Transverse colon (tissue), 4 donors: ENCODE measurements around the gene ZBTB16. TPM values are rescaled to one million over a fixed set of nuclear protein-coding genes. Genes with fewer than 3 reads are reported as not detected.
A peak's percentile ranks its signal among the peaks of the same experiment; 100 is the strongest.

Source experiments
- DNase-seq: peaks from one replicate; pipeline ENCODE4 v3.0.0-alpha.2; 2019
- H3K27ac ChIP-seq, 4 donors: fragments of 200-600 bp; sonication (generic); 2 replicates each; pipeline ENCODE4 v1.5.1; 2016 to 2018; ENCODE audit warnings: inconsistent platforms in 4 of 4
- H3K27me3 ChIP-seq: fragments of 200-600 bp; sonication (generic); 2 replicates; pipeline ENCODE4 v1.5.1; 2017; ENCODE audit warnings: inconsistent platforms
- H3K36me3 ChIP-seq, 4 donors: fragments of 200-600 bp; sonication (generic); 2 replicates each; pipeline ENCODE4 v1.5.1; 2017 to 2019; ENCODE audit warnings: inconsistent platforms in 4 of 4
- H3K4me1 ChIP-seq, 4 donors: fragments of 200-600 bp; sonication (generic); 2 replicates each; pipeline ENCODE4 v1.5.1; 2017 to 2020; ENCODE audit warnings: inconsistent platforms in 4 of 4
- H3K4me3 ChIP-seq, 4 donors: fragments of 200-600 bp; sonication (generic); 1 replicate in 1 of 4; 2 replicates in 3 of 4; pipeline versions ENCODE4 v1.5.1 to v1.6.1; 2017 to 2019; ENCODE audit warnings: inconsistent platforms in 4 of 4
- H3K9me3 ChIP-seq, 2 donors: fragments of 200-600 bp; sonication (generic); 2 replicates each; pipeline ENCODE4 v1.5.1; 2017 to 2019; ENCODE audit warnings: inconsistent platforms in 2 of 2
- CTCF ChIP-seq, 5 experiments: fragments of 200-600 bp in 3 of 5; fragments of 450-650 bp in 2 of 5; sonication (generic) in 3 of 5; IDR thresholded peaks; 1 replicate in 2 of 5; 2 replicates in 3 of 5; pipeline ENCODE4 v1.5.1; 2016 to 2017; ENCODE audit warnings: antibody characterized with exemption in 5 of 5, inconsistent platforms in 3 of 5, mild to moderate bottlenecking in 2 of 5, moderate library complexity in 1 of 5
- EP300 ChIP-seq: sonication (generic); formaldehyde crosslinking; IDR thresholded peaks from one replicate; pipeline ENCODE4 v1.6.1; 2017; ENCODE audit warnings: antibody characterized with exemption, low read depth
- POLR2A ChIP-seq: fragments of 450-650 bp; IDR thresholded peaks from one replicate; pipeline ENCODE4 v1.6.1; 2016; ENCODE audit warnings: antibody characterized with exemption, mild to moderate bottlenecking, moderate library complexity
- POLR2AphosphoS5 ChIP-seq, 3 donors: sonication (generic); formaldehyde crosslinking; IDR thresholded peaks; one replicate each; pipeline ENCODE4 v1.6.1; 2016; ENCODE audit warnings: antibody characterized with exemption in 3 of 3
- WGBS, 2 donors: methylation state at CpG; one replicate each; pipeline ENCODE4 v1.1.5; 2018; ENCODE audit warnings: low coverage in 1 of 2; 5-methylcytosine and 5-hydroxymethylcytosine counted together
- in situ Hi-C, 4 donors: fragments of 200-750 bp; cut with MboI; loops; one replicate each; pipeline versions ENCODE4 v1.15.0 to v1.15.1; 2017; ENCODE audit warnings: low sequenced_read_pairs in 3 of 4, low pct_ligation_motif_present in 1 of 4, low pct_unique_long_range_greater_than_20kb in 1 of 4
- intact Hi-C: fragments of 100-400 bp; cut with DNase I; formaldehyde crosslinking; loops from one replicate; pipeline ENCODE4 v1.15.1; 2023; ENCODE audit warnings: low total_unique reads
- total RNA-seq, 4 donors: library from RNA; depleted of rRNA; stranded (reverse); fragments of >200 nt; gene quantifications; one replicate each; pipeline ENCODE4 v1.1.0, GENCODE V29; 2016

The ZBTB16 gene
- total RNA-seq, 4 donors from 2014 or later: 108 to 271 (median 155) TPM

DNA sequence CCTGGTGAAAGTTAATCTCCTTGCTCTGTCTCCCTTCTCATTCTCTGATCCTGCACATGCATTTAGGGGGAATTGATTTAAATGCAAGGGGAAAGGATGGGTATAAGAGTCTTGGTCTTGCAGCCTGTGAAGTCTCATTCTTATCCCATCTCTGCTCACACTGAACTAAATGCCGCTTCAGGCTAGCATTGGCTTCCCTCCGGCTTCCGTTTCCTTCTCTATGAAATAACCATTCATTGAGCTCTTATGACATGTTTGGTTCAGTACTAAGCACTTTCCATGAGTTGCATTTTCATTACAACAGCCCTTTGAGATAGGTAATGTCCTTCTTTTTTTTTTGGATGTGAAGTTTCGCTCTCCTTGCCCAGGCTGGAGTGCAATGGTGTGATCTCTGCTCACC lies 5.6 kb downstream of the ZBTB16 start:
- TF ChIP-seq POLR2A (no peak), EP300 (no peak), CTCF (IDR thresholded peaks at IDR 0.05) (no peak), POLR2AphosphoS5 (IDR thresholded peaks at IDR 0.05) (no peak)
- intact Hi-C loops: loop anchor here (1.0 kb wide), 1 partner anchor 29 kb away; no protein-coding TSS in a partner anchor

DNA sequence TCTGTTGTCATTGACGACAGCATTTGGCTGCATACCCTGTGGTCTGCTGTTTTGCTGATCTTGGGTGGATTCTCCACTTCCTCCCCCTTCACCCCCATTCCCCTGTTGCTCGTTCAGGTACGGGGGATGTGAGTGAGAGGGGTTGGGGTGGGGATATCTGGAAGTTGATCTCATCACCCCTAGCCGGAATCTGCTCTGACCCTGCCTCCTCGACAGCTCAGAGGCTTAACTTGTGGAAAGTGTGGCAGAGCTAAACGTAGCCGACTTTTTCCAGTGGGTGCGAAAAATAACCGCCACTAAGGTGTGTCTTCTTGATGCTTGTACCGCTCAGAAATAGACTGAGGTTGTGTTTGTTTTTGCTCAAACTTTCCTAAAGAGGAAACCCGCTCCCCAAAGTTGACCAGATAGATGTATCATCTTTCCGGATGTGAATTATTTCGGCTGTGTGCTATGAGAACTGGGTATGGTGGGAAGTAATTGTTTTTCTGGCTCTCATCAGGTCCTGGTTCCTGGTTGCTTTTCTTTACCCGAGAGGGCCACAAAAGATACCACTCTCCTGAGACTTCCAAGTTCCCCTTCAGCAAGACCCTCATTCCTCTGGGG lies 6.6 kb downstream of the ZBTB16 start:
- H3K27ac ChIP-seq: no peak overlapping the region
- H3K9me3 ChIP-seq: no peaks in the 10 kb centered on the region
- no peak for DNase-seq
- H3K27me3 ChIP-seq: no peaks in the 10 kb centered on the region
- H3K4me3 ChIP-seq: peak overlapping the region in 1 of 4 donors; percentile 36
- 82 to 94% methylated on average over 12 to 14 of the region's 14 CpGs for WGBS, 2 donors
- H3K36me3 ChIP-seq: peaks cover 0 to 44% (median 18%) of the 10 kb centered on the region in 4 donors
- peaks cover 0 to 40% (median 36%) of the 10 kb centered on the region in 4 donors for H3K4me1 ChIP-seq
- TF ChIP-seq POLR2AphosphoS5 (IDR thresholded peaks at IDR 0.05): no peak
- no peak for TF ChIP-seq EP300
- in situ Hi-C loops (loop anchor here in 2 of 4 donors (10.0 kb wide), 1 partner anchor 119 kb away; no protein-coding TSS in a partner anchor), intact Hi-C loops (no loop called here)

More for the DNA sequence above, 5.6 kb downstream of the ZBTB16 start:
- Histone ChIP-seq H3K27me3 (no peaks in the 10 kb centered on the region), H3K4me1 (peaks cover 0 to 38% (median 34%) of the 10 kb centered on the region in 4 donors), H3K4me3 (peak overlapping the region in 2 of 4 donors; percentile 6 to 36), H3K27ac (peak overlapping the region in 3 of 4 donors; percentile 1 to 26 (median 2)), H3K9me3 (no peaks in the 10 kb centered on the region), H3K36me3 (peaks cover 0 to 44% (median 18%) of the 10 kb centered on the region in 4 donors)
- DNase-seq: no peak
- WGBS, 2 donors: 91 to 92% methylated on average over 4 of the region's 4 CpGs
- in situ Hi-C loops: loop anchor here in 2 of 4 donors (10.0 kb wide), 1 partner anchor 120 kb away; no protein-coding TSS in a partner anchor

- Histone ChIP-seq H3K27ac (no peak overlapping the region), H3K36me3 (peaks cover 0 to 40% (median 17%) of the 10 kb centered on the region in 4 donors), H3K27me3 (no peaks in the 10 kb centered on the region), H3K9me3 (no peaks in the 10 kb centered on the region), H3K4me1 (peaks cover 3 to 50% (median 41%) of the 10 kb centered on the region in 4 donors), H3K4me3 (no peak overlapping the region)
- TF ChIP-seq CTCF (IDR thresholded peaks at IDR 0.05) (no peak), POLR2A (peak; percentile 5)
- 76 to 88% methylated on average over 4 of the region's 4 CpGs for WGBS, 2 donors
- no peak for DNase-seq
- in situ Hi-C loops: loop anchor here in 2 of 4 donors (10.0 kb wide), 1 partner anchor 116 kb away; no protein-coding TSS in a partner anchor
- intact Hi-C loops: no loop called here
These were observed 8.8 kb downstream of the ZBTB16 start for GRCh38 chr11:114068327-114068726.

DNA sequence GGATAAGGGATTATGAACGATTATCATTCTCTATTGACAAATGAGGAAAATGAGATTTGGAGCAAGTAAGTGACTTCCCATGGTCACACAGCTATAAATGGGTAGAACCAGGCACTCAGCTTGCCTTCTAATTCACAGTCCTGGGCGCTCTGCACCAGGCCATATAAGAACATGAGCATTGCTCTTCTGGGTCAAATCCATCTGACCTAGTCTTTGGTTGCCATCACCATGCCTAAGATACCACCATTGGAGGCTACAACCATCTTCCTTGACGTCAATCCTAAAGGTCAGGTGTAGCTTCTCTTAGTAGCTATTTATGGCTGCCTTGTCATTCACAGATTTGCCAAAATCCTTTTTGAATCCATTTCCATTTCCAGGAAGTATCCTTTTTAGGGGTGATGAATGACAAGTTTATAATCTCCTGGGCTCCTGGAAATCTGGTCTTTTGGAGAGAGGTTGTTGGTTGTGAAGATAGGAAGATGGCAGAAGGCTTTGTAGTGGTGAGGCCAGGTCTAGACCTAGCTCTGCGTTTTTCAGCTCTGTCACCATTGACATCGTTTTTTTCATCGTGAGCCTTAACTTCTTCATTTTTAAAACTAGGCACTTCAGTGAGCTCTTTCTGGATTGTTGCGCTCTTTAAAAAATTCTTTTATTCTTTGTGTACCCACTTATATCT lies 11.1 kb downstream of the ZBTB16 start:
- Histone ChIP-seq H3K4me1 (peaks cover 9 to 51% (median 41%) of the 10 kb centered on the region in 4 donors), H3K27me3 (no peaks in the 10 kb centered on the region), H3K27ac (no peak overlapping the region), H3K36me3 (peaks cover 0 to 18% (median 7%) of the 10 kb centered on the region in 4 donors), H3K4me3 (no peak overlapping the region), H3K9me3 (no peaks in the 10 kb centered on the region)
- TF ChIP-seq CTCF (IDR thresholded peaks at IDR 0.05): no peak
- TF ChIP-seq POLR2AphosphoS5 (IDR thresholded peaks at IDR 0.05): no peak
- no peak for TF ChIP-seq EP300
- TF ChIP-seq POLR2A: no peak
- DNase-seq: no peak
- in situ Hi-C loops: loop anchor here in 1 of 4 donors (10.0 kb wide), 1 partner anchor 114 kb away; no protein-coding TSS in a partner anchor
- WGBS, 2 donors: 87 to 92% methylated on average over 5 to 7 of the region's 7 CpGs
- intact Hi-C loops: no loop called here
